Kidney (tissue), 14 donors: Measurements from ENCODE around the gene MCF2L. TPM values are rescaled to one million over a fixed set of nuclear protein-coding genes. Genes with fewer than 3 reads are reported as not detected.
A peak's percentile ranks its signal among the peaks of the same experiment; 100 is the strongest.

ENCODE experiments used
- DNase-seq, 5 donors: peaks; one replicate each; pipeline ENCODE4 v3.0.0-alpha.2; 2013 to 2020
- FAIRE-seq: peaks from 2 replicates; lab custom pipeline; 2012; peaks lifted over from hg19 to GRCh38; lab: Jason Lieb, UNC
- H3K27ac ChIP-seq, 2 donors: one replicate each; pipeline ENCODE4 v1.7.0; 2013; ENCODE audit warnings: low read depth in 2 of 2, low read length in 2 of 2, inconsistent platforms in 1 of 2
- H3K27me3 ChIP-seq: one replicate; pipeline ENCODE4 v1.7.1; 2013; ENCODE audit warnings: low read length, inconsistent platforms; ENCODE audit not compliant: control insufficient read depth, insufficient read depth
- H3K36me3 ChIP-seq, 3 donors: one replicate each; pipeline versions ENCODE4 v1.7.0 to v1.7.1; 2013; ENCODE audit warnings: low read length in 3 of 3, control low read depth in 1 of 3, inconsistent platforms in 1 of 3; ENCODE audit not compliant: insufficient read depth in 3 of 3, control insufficient read depth in 2 of 3
- H3K4me1 ChIP-seq, 3 donors: one replicate each; pipeline versions ENCODE4 v1.7.0 to v1.7.1; 2013; ENCODE audit warnings: low read length in 3 of 3, inconsistent platforms in 1 of 3, low read depth in 1 of 3; ENCODE audit not compliant: control insufficient read depth in 2 of 3, insufficient read depth in 2 of 3
- H3K4me3 ChIP-seq, 3 donors: one replicate each; pipeline versions ENCODE4 v1.7.0 to v1.8.1; 2013; ENCODE audit warnings: low read length in 3 of 3, control low read depth in 1 of 3, inconsistent platforms in 1 of 3
- H3K9ac ChIP-seq, 3 donors: one replicate each; pipeline versions ENCODE4 v1.7.0 to v1.7.1; 2013; ENCODE audit warnings: low read length in 3 of 3, control low read depth in 1 of 3, inconsistent platforms in 1 of 3
- H3K9me3 ChIP-seq, 3 donors: one replicate each; pipeline versions ENCODE4 v1.7.0 to v1.7.1; 2013; ENCODE audit warnings: low read length in 3 of 3, control low read depth in 1 of 3, inconsistent platforms in 1 of 3; ENCODE audit not compliant: control insufficient read depth in 2 of 3, insufficient read depth in 1 of 3
- intact Hi-C: fragments of 100-400 bp; cut with DNase I; formaldehyde crosslinking; loops from one replicate; pipeline ENCODE4 v1.11.1; 2022
- polyA plus RNA-seq: library from polyadenylated mRNA; stranded (reverse); fragments of 350-450 nt; fragmentation: Illumina TruSeq; extraction: RNeasy Lipid Tissue Mini Kit (QIAGEN cat#74804); gene quantifications from one replicate; pipeline ENCODE4 v1.2.3, GENCODE V29; 2014; ENCODE audit warnings: low read depth, low replicate concordance; ENCODE audit not compliant: insufficient read depth
- total RNA-seq: library from RNA; stranded (reverse); fragmentation: NEBNext Ultra II Directional; extraction: Animal tissue kit (Norgen Biotek cat#: 25700); gene quantifications from one replicate; pipeline ENCODE4 v1.2.1, GENCODE V29; 2021
- TF ChIP-seq, protein P1 (sequence below): IDR thresholded peaks from 3 replicates; pipeline ENCODE4 v1.5.1; 2012; ENCODE audit warnings: mild to moderate bottlenecking, moderate library complexity, borderline replicate concordance; ENCODE audit not compliant: insufficient read depth; ENCODE audit errors: extremely low read depth
- donor health status: control.
- donor health status: control.
- donor health status: control.
- donor health status: control.
- donor health status: control.
- donor health status: DM: yes; HTN: yes; CAD: no.
- donor health status: Normal renal cell carcinoma (clear cell type).

Gene MCF2L
- total and polyA plus RNA-seq, 2 donors from 2014 or later: 12.1 to 61.9 TPM

DNA sequence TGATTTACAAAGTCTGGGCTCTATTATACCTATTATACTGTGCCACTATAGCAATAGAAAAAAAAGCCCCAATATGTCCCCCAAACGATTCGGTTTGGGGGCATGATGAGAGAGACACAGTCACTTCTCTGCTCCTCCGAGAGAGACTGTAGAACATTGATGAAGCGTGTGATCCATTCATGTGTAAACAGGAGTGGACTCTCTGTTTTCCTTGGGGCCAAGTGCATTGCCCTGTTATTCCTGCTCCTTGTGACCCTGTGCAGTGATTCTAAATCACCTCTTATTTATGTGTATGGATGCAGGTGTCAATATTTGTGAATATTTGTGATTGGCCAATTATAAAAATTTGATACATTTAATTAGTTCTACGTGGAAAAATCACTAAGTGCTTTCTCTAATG, 170.6 kb downstream of the MCF2L start:
- H3K9ac ChIP-seq: no peak overlapping the region
- TF ChIP-seq, protein P1, sequence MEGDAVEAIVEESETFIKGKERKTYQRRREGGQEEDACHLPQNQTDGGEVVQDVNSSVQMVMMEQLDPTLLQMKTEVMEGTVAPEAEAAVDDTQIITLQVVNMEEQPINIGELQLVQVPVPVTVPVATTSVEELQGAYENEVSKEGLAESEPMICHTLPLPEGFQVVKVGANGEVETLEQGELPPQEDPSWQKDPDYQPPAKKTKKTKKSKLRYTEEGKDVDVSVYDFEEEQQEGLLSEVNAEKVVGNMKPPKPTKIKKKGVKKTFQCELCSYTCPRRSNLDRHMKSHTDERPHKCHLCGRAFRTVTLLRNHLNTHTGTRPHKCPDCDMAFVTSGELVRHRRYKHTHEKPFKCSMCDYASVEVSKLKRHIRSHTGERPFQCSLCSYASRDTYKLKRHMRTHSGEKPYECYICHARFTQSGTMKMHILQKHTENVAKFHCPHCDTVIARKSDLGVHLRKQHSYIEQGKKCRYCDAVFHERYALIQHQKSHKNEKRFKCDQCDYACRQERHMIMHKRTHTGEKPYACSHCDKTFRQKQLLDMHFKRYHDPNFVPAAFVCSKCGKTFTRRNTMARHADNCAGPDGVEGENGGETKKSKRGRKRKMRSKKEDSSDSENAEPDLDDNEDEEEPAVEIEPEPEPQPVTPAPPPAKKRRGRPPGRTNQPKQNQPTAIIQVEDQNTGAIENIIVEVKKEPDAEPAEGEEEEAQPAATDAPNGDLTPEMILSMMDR: no peak
- no peaks in the 10 kb centered on the region for H3K4me1 ChIP-seq
- no peaks in the 10 kb centered on the region for H3K9me3 ChIP-seq
- DNase-seq (peak in 1 of 5 donors; percentile 17), FAIRE-seq (no peak)
- no peak overlapping the region for H3K4me3 ChIP-seq
- H3K27ac ChIP-seq: no peak overlapping the region
- intact Hi-C loops: no loop called here
- H3K36me3 ChIP-seq: no peaks in the 10 kb centered on the region
- H3K27me3 ChIP-seq: no peaks in the 10 kb centered on the region

DNA sequence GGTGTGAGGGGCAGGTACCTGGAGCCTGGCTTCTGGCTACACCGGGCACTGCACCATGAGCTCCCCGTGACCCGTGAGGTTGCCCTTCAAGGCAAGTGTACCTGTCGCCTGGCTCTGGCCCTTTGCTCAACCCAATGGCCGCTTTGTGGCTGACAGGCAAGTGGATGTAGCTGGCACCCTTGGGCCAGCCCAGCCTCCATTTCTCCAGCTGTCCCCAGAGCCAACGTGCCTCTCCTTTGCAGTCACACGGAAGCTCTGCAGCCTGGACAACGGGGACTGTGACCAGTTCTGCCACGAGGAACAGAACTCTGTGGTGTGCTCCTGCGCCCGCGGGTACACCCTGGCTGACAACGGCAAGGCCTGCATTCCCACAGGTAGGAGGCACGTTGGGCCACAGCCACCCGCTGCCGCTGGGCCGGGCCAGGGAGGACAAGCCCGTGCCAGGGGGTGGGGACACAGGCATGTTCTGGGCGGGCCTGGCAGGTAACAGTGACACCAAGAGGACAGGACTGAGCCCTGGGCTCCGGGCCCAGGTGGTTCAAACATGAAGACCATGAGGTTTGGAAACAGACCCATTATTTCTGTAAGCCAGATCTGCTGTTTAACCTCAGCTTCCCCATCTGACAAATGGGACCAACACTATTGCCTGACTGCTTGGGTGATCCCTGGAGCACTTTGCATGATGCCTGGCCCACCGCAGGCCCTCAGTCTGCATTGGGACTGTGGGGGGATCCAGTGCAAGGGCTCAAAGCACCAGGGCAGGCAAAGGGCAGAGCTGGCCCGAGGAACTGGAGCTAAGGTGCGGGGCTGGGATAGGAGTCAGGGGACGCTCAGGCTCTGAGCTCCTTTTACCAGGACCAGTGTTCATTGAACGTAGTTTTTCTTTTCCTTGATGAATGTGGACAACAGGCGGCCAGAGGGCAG, 171.9 kb downstream of the MCF2L start:
- no peaks in the 10 kb centered on the region for H3K9me3 ChIP-seq
- H3K4me3 ChIP-seq: no peak overlapping the region
- no peak overlapping the region for H3K27ac ChIP-seq
- TF ChIP-seq, protein P1: no peak
- H3K4me1 ChIP-seq: no peaks in the 10 kb centered on the region
- H3K27me3 ChIP-seq: no peaks in the 10 kb centered on the region
- FAIRE-seq (no peak), DNase-seq (peak in 2 of 5 donors; percentile 38 to 60)
- intact Hi-C loops: no loop called here
- H3K9ac ChIP-seq: no peak overlapping the region
- H3K36me3 ChIP-seq: no peaks in the 10 kb centered on the region

- FAIRE-seq (no peak), DNase-seq (peak in 2 of 5 donors; percentile 53 to 72)
- Histone ChIP-seq H3K9me3 (no peaks in the 10 kb centered on the region), H3K27me3 (no peaks in the 10 kb centered on the region), H3K36me3 (no peaks in the 10 kb centered on the region), H3K4me3 (no peak overlapping the region), H3K4me1 (no peaks in the 10 kb centered on the region), H3K9ac (no peak overlapping the region), H3K27ac (no peak overlapping the region)
- intact Hi-C loops: no loop called here
- TF ChIP-seq, protein P1: no peak
Measured at GRCh38 chr13:113141601-113141970, 172.6 kb downstream of the MCF2L start.
